Naive B cell (primary cell): ENCODE results near the gene PTPRR. TPM values are rescaled to one million over a fixed set of nuclear protein-coding genes. Genes with fewer than 3 reads are reported as not detected.

Experiments used
- ATAC-seq, 2 donors: fragments of 150-1000 bp; cut with Tn5 transposase; 2 replicates each; pipeline ENCODE4 v1.10.0; 2021; ENCODE audit warnings: low read depth in 2 of 2, mild to moderate bottlenecking in 2 of 2, moderate library complexity in 2 of 2
- DNase-seq: peaks from one replicate; pipeline ENCODE4 v3.0.0; 2022
- H3K27ac Mint-ChIP-seq, 6 donors: one replicate each; pipeline ENCODE4 v1.8.0; 2020 to 2022; ENCODE audit warnings: mild to moderate bottlenecking in 6 of 6, mixed read lengths in 6 of 6, moderate library complexity in 5 of 6, inconsistent platforms in 2 of 6
- H3K27me3 Mint-ChIP-seq, 3 donors: one replicate each; pipeline ENCODE4 v1.8.0; 2021 to 2022; ENCODE audit warnings: mixed read lengths in 3 of 3, mild to moderate bottlenecking in 1 of 3
- H3K36me3 Mint-ChIP-seq, 2 donors: one replicate each; pipeline ENCODE4 v1.8.0; 2020 to 2022; ENCODE audit warnings: mixed read lengths in 2 of 2, inconsistent platforms in 1 of 2, mild to moderate bottlenecking in 1 of 2
- H3K4me1 Mint-ChIP-seq, 3 donors: one replicate each; pipeline ENCODE4 v1.8.0; 2020 to 2022; ENCODE audit warnings: mixed read lengths in 3 of 3, inconsistent platforms in 1 of 3, mild to moderate bottlenecking in 1 of 3, moderate library complexity in 1 of 3
- H3K4me3 Mint-ChIP-seq, 8 donors: one replicate each; pipeline ENCODE4 v1.8.0; 2020 to 2022; ENCODE audit warnings: mild to moderate bottlenecking in 8 of 8, mixed read lengths in 8 of 8, moderate library complexity in 8 of 8, inconsistent platforms in 2 of 8
- H3K9me3 Mint-ChIP-seq, 7 donors: one replicate each; pipeline ENCODE4 v1.8.0; 2020 to 2022; ENCODE audit warnings: mixed read lengths in 7 of 7, mild to moderate bottlenecking in 5 of 7, inconsistent platforms in 2 of 7, moderate library complexity in 1 of 7
- polyA plus RNA-seq, 6 donors: library from polyadenylated mRNA; unstranded; fragments of 300-500 nt; fragmentation: Illumina TruSeq; gene quantifications; one replicate each; pipeline ENCODE4 v1.2.3, GENCODE V29; 2021; ENCODE audit warnings: low read depth in 6 of 6

Gene PTPRR
- polyA plus RNA-seq, 6 donors from 2014 or later: not detected

DNA sequence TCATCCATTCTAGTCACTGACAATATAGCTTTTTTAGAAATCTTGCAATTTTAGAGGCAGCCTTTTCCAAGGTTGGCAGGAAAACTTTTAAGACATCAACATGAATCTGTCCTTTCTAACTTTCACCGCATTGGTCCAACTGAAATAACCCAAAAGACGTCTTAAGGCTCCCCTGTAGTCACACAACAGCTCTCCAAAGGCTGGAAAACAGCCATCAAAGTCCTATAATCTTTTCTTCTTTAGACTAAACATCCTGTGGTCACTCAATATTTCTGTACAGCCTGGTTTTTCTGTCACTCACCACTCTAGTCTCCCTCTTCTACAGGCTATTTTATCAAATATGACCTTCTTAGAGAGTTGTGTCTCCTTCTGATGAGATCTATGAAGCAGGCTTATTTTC lies 278.8 kb downstream of the PTPRR start:
- Mint-ChIP-seq H3K4me1 (no peaks in the 10 kb centered on the region), H3K27me3 (peaks cover 0 to 26% (median 25%) of the 10 kb centered on the region in 3 donors), H3K27ac (no peak overlapping the region), H3K4me3 (no peak overlapping the region), H3K9me3 (no peaks in the 10 kb centered on the region), H3K36me3 (no peaks in the 10 kb centered on the region)
- no peak for DNase-seq
- no peak for ATAC-seq

DNA sequence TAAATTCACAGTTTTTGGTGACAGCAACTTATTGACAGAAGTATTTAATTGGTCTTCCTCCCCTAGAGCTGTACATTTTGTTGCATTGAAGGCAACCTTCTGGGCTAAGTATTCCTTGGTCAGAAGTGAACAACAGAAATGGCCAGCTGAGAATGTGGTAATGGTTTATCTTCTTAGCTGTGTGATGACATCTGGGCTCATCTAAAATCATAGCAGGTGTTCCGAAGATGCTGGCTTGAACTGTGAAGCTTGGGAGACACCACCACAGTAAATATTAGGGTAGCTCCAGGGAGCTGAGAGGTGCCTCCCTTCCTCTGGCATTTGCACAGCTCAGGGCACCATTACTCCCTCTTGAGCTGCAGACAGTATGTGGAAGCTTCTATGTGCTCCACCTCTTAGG lies 279.6 kb downstream of the PTPRR start:
- no peaks in the 10 kb centered on the region for H3K4me1 Mint-ChIP-seq
- H3K27ac Mint-ChIP-seq: no peak overlapping the region
- no peaks in the 10 kb centered on the region for H3K9me3 Mint-ChIP-seq
- no peak overlapping the region for H3K4me3 Mint-ChIP-seq
- DNase-seq: no peak
- no peaks in the 10 kb centered on the region for H3K36me3 Mint-ChIP-seq
- H3K27me3 Mint-ChIP-seq: peaks cover 0 to 27% (median 19%) of the 10 kb centered on the region in 3 donors
- no peak for ATAC-seq

DNA sequence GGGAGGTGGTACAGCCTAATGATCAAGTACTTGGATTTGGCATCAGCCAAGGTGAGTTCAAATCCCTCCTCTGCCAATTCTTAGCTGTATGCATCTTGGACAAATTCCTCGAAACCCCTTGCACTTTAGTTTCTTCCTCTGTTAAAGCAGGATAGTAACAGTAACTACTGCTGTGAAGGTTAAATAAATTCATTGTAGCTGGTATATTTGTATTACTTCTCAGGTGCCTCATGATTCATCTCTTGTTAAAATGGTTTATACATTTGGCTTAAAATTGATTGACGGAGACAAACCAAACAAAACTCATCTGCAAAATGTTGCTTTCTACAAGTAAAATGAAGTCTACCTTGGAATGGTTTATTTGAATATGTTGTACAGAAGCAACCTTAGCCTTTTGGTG lies 281.0 kb downstream of the PTPRR start:
- Mint-ChIP-seq H3K27me3 (peaks cover 6 to 27% (median 22%) of the 10 kb centered on the region in 3 donors), H3K27ac (no peak overlapping the region), H3K36me3 (no peaks in the 10 kb centered on the region), H3K9me3 (peaks cover 0 to 2% (median 0%) of the 10 kb centered on the region in 7 donors), H3K4me1 (no peaks in the 10 kb centered on the region), H3K4me3 (no peak overlapping the region)
- no peak for DNase-seq
- ATAC-seq: no peak

DNA sequence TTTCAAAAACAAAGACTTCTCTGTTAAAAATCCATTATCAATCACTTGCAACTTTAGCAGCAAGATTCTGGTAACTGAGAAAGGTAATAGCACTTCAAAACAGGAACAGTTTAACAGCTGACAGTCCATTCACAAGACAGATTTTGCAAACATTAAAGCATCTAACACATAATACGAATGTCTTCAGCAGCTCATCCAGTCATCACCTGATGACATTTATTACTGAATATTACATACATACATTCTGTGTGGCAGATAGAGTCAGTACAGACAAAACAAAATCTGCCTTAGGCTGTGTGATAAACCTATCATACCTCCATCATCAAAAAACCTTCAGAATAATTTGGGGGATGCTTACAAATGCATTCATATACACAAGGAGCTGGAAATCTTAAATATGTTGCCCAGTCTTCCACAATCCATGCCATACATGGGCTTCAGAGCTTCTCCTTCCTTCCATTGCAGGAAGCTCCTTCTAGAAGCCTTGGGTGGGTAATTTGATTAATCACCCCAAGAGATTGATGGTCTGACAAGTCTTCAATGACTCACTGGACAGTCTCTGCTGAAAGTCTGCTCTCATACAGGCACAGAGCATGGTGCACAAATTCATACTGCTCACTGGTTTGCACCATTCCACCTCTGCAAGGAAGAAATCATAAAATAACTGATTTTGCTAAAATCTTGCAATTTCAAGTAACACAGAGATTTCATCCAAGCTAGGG lies 281.7 kb downstream of the PTPRR start:
- no peak for DNase-seq
- no peak for ATAC-seq
- no peaks in the 10 kb centered on the region for H3K4me1 Mint-ChIP-seq
- peaks cover 6 to 22% (median 21%) of the 10 kb centered on the region in 3 donors for H3K27me3 Mint-ChIP-seq
- no peak overlapping the region for H3K27ac Mint-ChIP-seq
- H3K9me3 Mint-ChIP-seq: peaks cover 0 to 2% (median 0%) of the 10 kb centered on the region in 7 donors
- H3K4me3 Mint-ChIP-seq: no peak overlapping the region
- H3K36me3 Mint-ChIP-seq: no peaks in the 10 kb centered on the region

DNA sequence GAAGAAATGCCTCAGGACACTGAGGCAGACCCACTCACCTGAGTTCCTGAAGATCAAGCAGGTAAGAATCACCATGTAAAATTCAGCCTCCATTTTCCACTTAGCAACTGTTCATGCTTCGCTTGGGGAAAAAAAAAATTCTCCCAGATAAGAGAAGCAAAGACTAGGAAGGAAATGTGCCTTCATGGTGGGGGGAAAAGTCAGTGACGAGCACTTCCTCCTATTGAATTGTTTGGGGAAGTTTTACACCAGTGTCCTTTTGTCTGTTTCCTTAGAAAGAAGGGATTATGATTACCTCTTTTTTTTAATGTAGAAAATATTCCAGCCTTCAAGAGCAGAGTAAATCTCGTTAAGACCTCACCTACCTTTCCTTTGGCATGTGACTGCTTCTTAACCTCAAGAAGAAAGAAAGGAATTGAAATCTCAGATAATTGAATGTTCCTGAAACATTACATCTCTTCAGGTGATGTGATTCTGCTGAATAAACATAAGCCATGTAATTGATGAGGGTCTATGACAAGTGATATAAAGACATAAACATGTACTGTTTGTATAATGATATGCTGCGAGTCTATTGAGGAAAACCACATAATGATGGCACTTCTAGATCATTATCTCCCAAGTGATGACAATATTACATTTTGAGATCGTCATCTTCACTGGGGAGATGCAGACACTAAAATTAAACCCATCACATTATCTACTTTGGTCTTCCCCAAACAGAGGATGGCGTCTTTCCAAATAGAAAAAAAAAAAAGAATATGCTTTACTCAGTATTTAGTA lies 283.0 kb downstream of the PTPRR start, which contains the start of gene PTPRB:
PTPRB (minus strand) TSS at position 127 of the 783 bp plus-strand sequence; CDS start at position 93, 34 bp downstream.
- Mint-ChIP-seq H3K27ac (no peak within 1 kb of the TSS), H3K27me3 (peaks cover 6 to 22% (median 12%) of the 10 kb centered on the region in 3 donors), H3K9me3 (peaks cover 0 to 2% (median 0%) of the 10 kb centered on the region in 7 donors), H3K36me3 (no peaks in the 10 kb centered on the region), H3K4me3 (no peak within 1 kb of the TSS), H3K4me1 (no peaks in the 10 kb centered on the region)
- ATAC-seq: no peak
- DNase-seq: no peak

DNA sequence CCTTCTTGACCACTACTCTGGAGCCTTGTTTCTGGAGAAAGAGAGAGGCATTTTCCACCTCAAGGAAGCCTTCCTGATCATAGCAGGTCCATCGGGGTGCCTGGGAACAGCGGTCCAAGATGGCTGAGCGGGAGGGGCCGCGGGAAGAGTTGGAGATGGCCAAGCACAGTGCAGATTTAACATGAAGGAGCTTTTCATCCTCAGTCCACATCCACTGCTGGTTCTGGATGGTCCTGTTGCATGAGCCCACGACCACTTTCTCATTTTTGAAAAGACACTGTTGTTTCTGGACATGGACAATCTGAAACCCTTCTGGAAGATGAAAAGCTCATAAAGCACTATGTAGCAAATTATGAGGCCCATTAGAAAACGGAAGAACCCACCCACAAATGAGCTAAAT lies 284.8 kb downstream of the PTPRR start:
- Mint-ChIP-seq H3K4me3 (no peak overlapping the region), H3K36me3 (no peaks in the 10 kb centered on the region), H3K27me3 (peaks cover 6 to 16% (median 12%) of the 10 kb centered on the region in 3 donors), H3K4me1 (no peaks in the 10 kb centered on the region), H3K9me3 (peaks cover 0 to 6% (median 0%) of the 10 kb centered on the region in 7 donors), H3K27ac (no peak overlapping the region)
- ATAC-seq: no peak
- DNase-seq: no peak

DNA sequence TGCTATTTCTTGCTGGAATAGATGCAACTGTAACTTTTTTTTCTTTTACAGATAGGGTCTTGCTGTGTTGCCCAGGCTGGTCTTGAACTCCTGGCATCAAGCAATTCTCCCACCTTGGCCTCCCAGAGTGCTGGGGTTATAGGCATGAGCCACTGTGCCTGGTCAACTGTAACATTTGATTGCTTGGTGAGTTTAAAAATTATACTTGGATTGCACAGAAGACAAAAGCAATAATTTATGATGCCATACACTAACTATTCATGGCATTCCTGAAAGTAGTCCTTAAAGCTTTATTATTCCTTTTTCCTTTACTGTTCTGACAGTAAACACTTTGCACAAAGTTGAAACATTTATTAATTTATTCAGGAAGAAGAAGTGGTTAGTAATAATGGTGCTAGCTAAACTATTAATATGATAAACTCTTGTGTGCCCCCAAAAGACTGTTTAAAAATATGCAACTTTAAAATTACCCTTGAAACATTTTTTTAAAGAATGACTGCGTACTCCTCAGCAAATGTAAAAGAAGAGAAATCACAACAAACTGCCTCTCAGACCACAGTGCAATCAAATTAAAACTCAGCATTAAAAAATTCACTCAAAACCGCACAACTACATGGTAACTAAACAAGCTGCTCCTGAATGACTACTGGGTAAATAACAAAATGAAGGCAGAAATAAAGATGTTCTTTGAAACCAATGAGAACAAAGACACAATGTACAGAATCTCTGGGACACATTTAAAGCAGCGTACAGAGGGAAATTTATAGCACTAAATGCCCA lies 291.6 kb downstream of the PTPRR start:
- Mint-ChIP-seq H3K27ac (no peak overlapping the region), H3K27me3 (peaks cover 0 to 10% (median 4%) of the 10 kb centered on the region in 3 donors), H3K4me1 (no peaks in the 10 kb centered on the region), H3K36me3 (no peaks in the 10 kb centered on the region), H3K4me3 (no peak overlapping the region), H3K9me3 (peaks cover 0 to 7% (median 2%) of the 10 kb centered on the region in 7 donors)
- no peak for ATAC-seq
- DNase-seq: no peak

DNA sequence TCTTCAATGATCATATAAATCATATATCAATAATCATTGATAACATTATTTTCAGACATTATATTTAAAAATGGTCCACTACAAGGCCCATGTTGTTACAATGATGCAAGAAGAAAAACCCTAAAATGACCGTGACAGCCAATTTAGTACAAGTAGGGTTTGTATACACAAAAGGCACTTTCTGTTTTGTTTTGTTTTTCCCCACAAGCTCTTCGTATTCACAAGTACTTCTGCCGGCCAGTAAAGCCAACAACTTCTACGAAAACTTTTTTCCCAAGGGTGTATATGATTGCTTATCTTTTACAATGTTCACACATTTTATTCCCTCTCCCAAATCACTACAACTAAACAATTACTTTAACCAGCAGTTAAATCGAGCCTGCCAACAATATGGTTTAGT lies 292.9 kb downstream of the PTPRR start:
- H3K36me3 Mint-ChIP-seq: no peaks in the 10 kb centered on the region
- H3K27ac Mint-ChIP-seq: no peak overlapping the region
- peaks cover 0 to 7% (median 2%) of the 10 kb centered on the region in 7 donors for H3K9me3 Mint-ChIP-seq
- DNase-seq (no peak), ATAC-seq (no peak)
- H3K27me3 Mint-ChIP-seq: peaks cover 0 to 10% (median 4%) of the 10 kb centered on the region in 3 donors
- H3K4me3 Mint-ChIP-seq: no peak overlapping the region
- no peaks in the 10 kb centered on the region for H3K4me1 Mint-ChIP-seq

DNA sequence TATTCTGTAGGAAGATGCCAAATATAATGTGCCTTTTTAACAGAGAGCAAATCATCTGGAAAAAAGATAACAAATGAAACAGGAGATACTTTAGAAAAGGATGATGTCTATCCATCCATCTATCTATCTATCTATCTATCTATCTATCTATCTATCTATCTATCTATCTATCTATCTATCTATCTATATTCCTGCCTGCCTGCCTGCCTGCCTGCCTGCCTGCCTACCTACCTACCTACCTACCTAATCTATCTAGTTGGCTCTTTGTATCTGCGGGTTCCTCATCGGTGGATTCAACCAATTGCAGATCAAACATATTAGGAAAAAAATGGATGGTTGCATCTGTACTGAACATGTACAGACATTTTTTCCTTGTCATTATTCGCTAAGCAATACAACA lies 294.4 kb downstream of the PTPRR start:
- ATAC-seq (no peak), DNase-seq (no peak)
- no peaks in the 10 kb centered on the region for H3K4me1 Mint-ChIP-seq
- no peak overlapping the region for H3K4me3 Mint-ChIP-seq
- peaks cover 0 to 10% (median 10%) of the 10 kb centered on the region in 3 donors for H3K27me3 Mint-ChIP-seq
- peaks cover 0 to 7% (median 2%) of the 10 kb centered on the region in 7 donors for H3K9me3 Mint-ChIP-seq
- no peak overlapping the region for H3K27ac Mint-ChIP-seq
- no peaks in the 10 kb centered on the region for H3K36me3 Mint-ChIP-seq

DNA sequence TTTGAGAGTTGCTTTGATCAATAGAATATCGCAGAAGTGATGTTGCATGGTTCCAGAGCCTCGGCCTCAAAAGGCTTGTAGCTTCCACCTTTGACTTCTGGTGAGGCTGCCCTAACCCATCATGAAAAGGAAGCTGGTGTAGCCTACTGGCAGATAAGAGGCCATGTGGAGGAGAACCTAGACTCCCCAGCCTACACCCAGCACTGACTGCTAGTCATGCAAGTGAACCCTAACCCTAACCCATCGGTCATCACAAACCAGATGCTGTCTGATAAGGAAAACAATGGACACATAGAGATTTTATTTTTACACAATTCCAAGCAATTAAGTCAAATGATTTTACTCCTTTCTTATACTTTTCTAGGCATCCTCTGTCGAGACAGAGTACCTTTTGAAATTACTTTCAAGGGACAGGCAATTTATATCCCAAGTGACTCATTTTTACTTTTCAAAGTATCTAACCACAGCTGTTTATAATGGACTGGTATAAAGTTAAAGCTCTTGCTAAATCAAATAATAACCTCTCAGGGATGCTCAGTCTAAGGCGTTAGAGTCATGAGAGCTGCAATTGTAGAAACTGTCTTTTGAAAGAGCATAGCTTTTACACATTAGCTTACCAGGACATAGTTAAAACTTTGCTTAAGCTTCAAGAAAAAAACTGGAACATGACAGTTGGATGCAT lies 300.9 kb downstream of the PTPRR start:
- no peak for DNase-seq
- Mint-ChIP-seq H3K27me3 (peaks cover 5 to 14% (median 11%) of the 10 kb centered on the region in 3 donors), H3K27ac (no peak overlapping the region), H3K9me3 (peaks cover 0 to 2% (median 0%) of the 10 kb centered on the region in 7 donors), H3K36me3 (no peaks in the 10 kb centered on the region), H3K4me1 (no peaks in the 10 kb centered on the region), H3K4me3 (no peak overlapping the region)
- ATAC-seq: no peak

DNA sequence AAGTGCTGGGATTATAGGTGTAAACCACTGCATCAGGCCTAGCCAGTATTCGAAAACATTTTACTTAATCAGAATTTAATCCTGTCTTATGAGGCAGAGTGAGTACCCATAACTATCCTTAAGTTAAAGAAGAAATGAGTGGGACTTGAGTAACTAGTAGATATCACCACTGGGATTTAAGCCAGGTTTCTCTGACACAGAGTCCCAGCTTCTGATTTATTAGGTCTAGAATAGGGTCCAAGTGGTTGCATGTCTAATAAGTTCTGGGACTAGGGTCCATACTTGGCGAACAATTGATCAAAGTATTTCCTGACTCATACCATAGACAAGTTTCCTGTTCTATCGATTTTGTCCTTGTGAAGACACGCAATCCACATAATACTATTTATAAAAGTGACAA lies 302.2 kb downstream of the PTPRR start:
- H3K4me3 Mint-ChIP-seq: no peak overlapping the region
- peaks cover 13 to 22% (median 17%) of the 10 kb centered on the region in 3 donors for H3K27me3 Mint-ChIP-seq
- H3K9me3 Mint-ChIP-seq: peaks cover 0 to 2% (median 0%) of the 10 kb centered on the region in 7 donors
- H3K36me3 Mint-ChIP-seq: no peaks in the 10 kb centered on the region
- no peak overlapping the region for H3K27ac Mint-ChIP-seq
- no peak for DNase-seq
- no peak for ATAC-seq
- H3K4me1 Mint-ChIP-seq: no peaks in the 10 kb centered on the region

DNA sequence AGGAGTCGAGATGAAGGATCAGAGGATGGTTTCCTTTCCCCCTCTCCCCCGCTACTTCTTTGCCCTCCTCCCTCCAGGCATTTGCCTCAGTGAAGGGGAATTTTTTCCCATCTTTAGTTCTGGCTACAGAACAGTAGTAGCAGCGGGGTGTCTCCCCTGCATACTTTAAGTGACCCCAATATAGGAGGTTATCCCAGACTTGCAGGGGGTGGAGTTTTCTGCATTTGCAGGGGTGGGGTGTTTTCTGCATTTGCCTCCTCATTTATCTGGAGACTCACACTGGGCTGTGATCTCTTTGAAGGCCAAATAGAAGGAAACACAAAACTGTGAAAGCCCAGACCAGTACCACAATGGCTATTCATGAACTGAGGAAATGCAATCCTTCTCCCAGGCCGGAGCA lies 303.1 kb downstream of the PTPRR start:
- Mint-ChIP-seq H3K36me3 (no peaks in the 10 kb centered on the region), H3K27ac (no peak overlapping the region), H3K27me3 (peaks cover 22 to 29% (median 23%) of the 10 kb centered on the region in 3 donors), H3K4me1 (no peaks in the 10 kb centered on the region), H3K4me3 (no peak overlapping the region), H3K9me3 (peaks cover 0 to 3% (median 0%) of the 10 kb centered on the region in 7 donors)
- ATAC-seq: no peak
- DNase-seq: no peak
